ENCODE results near the gene APBB2.
"Not testable (repeated sequence)": the region's sequence is repeated elsewhere in the genome, so short reads cannot be mapped to it uniquely, and the experiment has no call there.

The APBB2 gene

GRCh38 chr4:40827758-40828157 is 386.6 kb downstream of the APBB2 start:
- no peak for DNase-seq (ENCODE audit: low read depth in 2 of 2)

DNA sequence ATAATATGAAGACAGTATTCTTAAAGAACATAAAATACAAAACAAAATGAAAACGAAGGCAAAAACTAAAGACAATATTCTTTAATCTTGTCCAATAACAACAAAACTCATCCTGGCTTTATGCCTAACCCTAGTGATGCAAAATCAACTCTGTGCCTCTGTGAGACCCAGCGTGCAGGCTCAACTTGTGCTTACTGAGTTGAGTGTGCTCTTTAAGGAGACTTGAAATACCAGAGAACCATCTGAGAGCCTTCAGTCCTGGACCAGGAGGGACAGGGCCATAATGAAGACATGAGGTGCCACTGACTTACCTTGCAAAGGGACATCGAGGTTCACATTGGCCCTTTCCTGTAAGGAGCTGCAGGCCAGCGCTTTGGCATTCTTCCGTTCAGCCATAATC is 387.5 kb downstream of the APBB2 start:
- DNase-seq (ENCODE audit: low read depth in 2 of 2) = no peak

DNA sequence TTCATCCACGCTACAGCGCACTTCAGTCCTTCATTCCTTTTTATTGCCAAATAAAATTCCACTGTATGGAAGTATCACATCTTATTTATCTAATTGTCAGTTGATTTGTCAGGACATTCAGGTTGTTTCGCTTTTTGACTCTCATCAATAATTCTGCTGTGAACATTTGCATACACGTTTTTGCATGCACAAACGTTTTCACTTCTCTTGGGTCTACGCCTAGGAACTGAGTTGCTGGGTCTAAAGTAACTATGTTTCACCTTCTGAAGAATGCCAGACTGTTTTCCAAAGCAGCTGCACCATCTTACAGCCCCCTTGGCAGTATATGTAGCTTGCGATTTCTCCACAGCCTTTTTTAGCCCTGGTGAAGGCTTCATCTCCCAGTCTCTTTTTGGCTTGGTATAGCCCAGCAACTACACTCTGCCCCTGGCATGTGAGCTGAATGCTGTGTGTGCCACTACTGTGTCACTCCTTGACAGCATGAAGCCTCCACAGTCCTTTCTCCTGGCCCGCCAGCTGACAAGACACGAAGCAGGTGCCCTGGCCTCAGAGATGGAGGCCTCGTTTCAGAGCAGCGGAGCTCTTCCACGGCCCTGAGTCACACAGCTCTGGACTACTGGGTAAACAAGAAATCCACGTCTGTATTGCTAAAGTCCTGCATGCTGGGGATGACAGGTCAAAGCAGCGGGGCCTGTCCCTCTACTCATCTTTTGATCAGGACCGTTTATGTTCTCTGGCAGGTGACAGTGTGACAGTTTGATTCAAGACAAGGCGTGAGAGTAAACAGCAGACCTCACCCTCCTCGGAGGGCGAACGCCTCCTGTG is 389.1 kb downstream of the APBB2 start:
- no peak for DNase-seq (ENCODE audit: low read depth in 2 of 2)

- no peak for DNase-seq (ENCODE audit: low read depth in 2 of 2)
Observed at GRCh38 chr4:40822420-40823166, 391.7 kb downstream of the APBB2 start.

DNA sequence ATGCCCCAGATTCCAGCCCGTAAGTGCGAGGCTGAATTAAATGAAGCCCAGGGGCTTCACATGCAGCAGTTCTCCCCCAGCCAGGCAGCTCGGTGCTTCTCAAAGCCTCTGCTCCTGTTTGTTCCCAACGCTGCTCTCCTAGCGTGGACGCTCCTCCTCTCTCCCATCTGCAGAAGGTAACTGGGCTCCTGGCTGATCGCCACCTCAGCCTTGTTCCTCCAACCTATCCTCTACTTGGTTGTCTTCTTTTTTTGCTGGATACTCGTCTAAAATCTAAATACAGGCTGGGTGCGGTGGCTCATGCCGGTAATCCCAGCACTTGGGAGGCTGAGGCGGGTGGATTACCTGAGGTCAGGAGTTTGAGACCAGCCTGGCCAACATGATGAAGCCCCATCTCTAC is 394.2 kb downstream of the APBB2 start:
- DNase-seq (ENCODE audit: low read depth in 2 of 2) = no peak

GRCh38 chr4:40817157-40817556 is 397.2 kb downstream of the APBB2 start:
- DNase-seq (ENCODE audit: low read depth in 2 of 2) = not testable (repeated sequence)

DNA sequence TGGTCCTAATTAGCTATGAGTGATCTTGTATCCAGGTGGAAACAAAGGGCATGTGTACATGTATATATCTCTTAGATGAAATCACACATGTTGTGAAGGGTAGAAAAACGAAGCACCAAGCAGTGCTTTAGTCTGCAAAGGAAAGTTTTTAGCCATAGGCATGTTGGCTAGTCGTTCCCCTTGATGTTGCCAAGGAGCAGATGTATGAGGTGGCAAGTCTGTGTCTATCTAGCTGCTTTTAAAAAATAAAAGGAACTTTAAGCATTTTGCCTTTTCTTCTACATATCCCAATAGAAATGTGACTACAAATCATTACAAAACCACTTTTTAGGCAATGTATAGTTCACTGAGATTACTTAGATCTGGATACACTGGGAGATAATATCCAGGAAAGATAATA is 401.5 kb downstream of the APBB2 start:
- no peak for DNase-seq (ENCODE audit: low read depth in 2 of 2)

DNA sequence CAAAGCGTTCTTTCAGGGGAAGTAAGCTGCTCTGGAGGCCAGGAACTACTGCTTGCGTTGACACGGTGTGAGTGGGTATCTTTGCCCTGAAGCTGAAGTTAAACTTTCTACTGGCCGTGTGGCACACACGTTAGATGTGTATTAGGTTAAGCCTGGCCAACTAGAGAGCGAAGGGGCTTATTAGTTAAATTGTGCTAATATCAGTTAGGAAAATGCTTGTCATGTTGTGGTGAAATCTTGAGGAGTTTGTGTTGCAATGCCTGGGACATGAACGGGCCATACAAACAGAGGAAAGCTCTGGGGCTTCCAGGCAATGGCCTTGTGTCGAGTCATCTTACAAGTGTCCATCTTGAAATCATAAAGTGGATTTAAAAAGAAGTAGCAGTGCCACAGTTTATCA is 402.0 kb downstream of the APBB2 start:
- no peak for DNase-seq (ENCODE audit: low read depth in 2 of 2)

DNA sequence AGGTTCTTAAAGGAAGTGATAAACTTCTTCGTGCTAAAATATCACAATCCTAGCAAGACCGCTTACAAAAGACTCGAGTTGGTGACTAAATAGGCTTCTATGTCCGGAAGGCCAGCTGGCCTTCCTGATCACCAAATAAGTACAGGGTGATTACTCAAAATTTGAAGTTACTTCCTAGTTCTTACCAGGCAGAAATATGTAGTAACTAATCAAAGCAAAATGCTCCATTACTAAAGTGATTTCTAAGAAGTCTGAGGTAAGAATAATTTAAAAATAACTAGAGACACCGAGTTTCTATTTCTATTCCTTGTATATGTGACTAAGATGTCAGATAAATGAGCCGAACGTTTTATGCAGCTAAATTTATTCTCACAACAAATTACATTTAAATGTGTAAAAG is 402.4 kb downstream of the APBB2 start:
- no peak for DNase-seq (ENCODE audit: low read depth in 2 of 2)

- DNase-seq (ENCODE audit: low read depth in 2 of 2) = no peak
Observed at GRCh38 chr4:40808926-40809457, 405.4 kb downstream of the APBB2 start.

DNA sequence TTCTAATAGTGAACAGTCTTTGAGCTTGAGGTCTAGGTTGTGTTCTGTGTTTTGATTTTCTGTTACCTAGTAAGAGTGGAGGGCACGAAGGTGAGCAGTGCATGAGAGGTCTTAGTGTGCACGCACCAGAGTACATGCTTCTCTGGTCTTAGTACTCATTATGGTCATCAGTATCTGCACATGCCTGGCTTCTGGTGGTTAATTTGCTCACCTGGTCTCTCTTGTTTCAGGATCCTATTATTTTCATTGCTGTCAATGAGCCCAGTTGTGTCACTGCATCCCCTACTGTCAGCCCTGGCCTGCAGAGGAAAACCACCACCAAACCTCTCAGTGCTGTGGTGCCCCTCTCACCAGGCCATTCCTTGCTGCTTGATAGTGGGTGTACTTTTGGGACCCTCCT is 409.7 kb downstream of the APBB2 start:
- no peak for DNase-seq (ENCODE audit: low read depth in 2 of 2)

GRCh38 chr4:40800064-40800463 is 414.3 kb downstream of the APBB2 start:
- no peak for DNase-seq (ENCODE audit: low read depth in 2 of 2)

DNA sequence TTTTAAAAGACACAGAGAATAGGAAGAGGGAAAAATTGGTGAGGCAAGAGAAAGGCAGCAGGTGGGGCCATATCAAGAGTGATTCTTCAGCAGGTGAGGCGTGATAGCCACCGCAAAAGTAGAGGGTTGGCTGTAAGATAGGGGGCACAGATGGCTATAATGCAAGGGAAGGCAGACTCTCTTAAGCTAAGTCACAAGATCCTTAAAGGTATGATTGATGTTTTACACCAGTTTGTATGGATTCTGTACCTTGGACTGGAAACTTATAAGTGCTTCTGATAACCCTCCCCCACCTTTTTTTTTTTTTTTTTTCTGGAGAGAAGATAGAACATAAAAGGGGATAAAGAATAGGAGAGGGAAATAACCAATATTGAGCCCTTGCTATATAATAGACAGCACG is 424.6 kb downstream of the APBB2 start:
- DNase-seq (ENCODE audit: low read depth in 2 of 2) = no peak

- no peak for DNase-seq (ENCODE audit: low read depth in 2 of 2)
Observed at GRCh38 chr4:40789031-40789430, 425.3 kb downstream of the APBB2 start.

- DNase-seq (ENCODE audit: low read depth in 2 of 2) = no peak
Observed at GRCh38 chr4:40788331-40788730, 426.0 kb downstream of the APBB2 start.

GRCh38 chr4:40785727-40786126 is 428.6 kb downstream of the APBB2 start:
- DNase-seq (ENCODE audit: low read depth in 2 of 2) = no peak

DNA sequence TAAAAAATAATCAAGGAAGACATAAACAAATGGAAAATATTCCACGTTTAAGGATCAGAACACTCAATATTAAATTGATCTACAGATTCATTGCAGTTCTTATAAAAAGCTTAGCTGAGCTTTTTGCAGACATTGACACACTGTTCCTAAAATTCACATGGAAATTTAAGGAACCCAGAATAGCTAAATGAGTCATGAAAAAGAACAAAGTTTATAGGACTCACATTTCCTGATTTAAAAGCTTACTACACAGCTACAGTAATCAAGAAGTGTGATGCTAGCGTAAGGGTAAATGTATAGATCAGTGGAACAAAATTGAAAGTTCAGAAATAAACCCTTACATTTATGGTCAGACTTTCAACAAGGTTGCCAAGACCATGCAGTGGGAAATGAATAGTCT is 431.5 kb downstream of the APBB2 start:
- DNase-seq (ENCODE audit: low read depth in 2 of 2) = no peak

GRCh38 chr4:40778090-40778489 is 436.3 kb downstream of the APBB2 start:
- no peak for DNase-seq (ENCODE audit: low read depth in 2 of 2)

GRCh38 chr4:40769266-40769665 is 445.1 kb downstream of the APBB2 start:
- no peak for DNase-seq (ENCODE audit: low read depth in 2 of 2)

- peak; percentile 74 to 82 for DNase-seq (ENCODE audit: low read depth in 2 of 2)
Observed at GRCh38 chr4:40763228-40763716, 451.1 kb downstream of the APBB2 start.

Measured in fibroblast of skin of left biceps (primary cell).